Liver (tissue), 9 donors: Measurements from ENCODE around the gene TIMM22. TPM values are rescaled to one million over a fixed set of nuclear protein-coding genes. Genes with fewer than 3 reads are reported as not detected.

ENCODE experiments used
- DNase-seq: peaks from one replicate; pipeline ENCODE4 v3.0.0-alpha.2; 2017; ENCODE audit warnings: low spot score
- H3K27ac ChIP-seq, 2 donors: one replicate each; pipeline ENCODE4 v1.7.0; 2013; ENCODE audit warnings: inconsistent platforms in 2 of 2, low read length in 2 of 2, control low read depth in 1 of 2, low read depth in 1 of 2, mild to moderate bottlenecking in 1 of 2
- H3K27me3 ChIP-seq, 4 donors: one replicate each; pipeline versions ENCODE4 v1.6.1 to v1.7.0; 2013; ENCODE audit warnings: low read length in 3 of 4, inconsistent platforms in 1 of 4, mild to moderate bottlenecking in 1 of 4, moderate library complexity in 1 of 4; ENCODE audit not compliant: control insufficient read depth in 4 of 4, insufficient read depth in 4 of 4
- H3K36me3 ChIP-seq, 4 donors: one replicate each; pipeline versions ENCODE4 v1.6.1 to v1.7.0; 2013; ENCODE audit warnings: low read length in 3 of 4, mild to moderate bottlenecking in 3 of 4, low read depth in 1 of 4, moderate library complexity in 1 of 4; ENCODE audit not compliant: control insufficient read depth in 4 of 4, insufficient read depth in 3 of 4
- H3K4me1 ChIP-seq, 4 donors: one replicate each; pipeline versions ENCODE4 v1.6.1 to v1.7.0; 2013; ENCODE audit warnings: low read length in 3 of 4, mild to moderate bottlenecking in 3 of 4, moderate library complexity in 1 of 4; ENCODE audit not compliant: control insufficient read depth in 4 of 4, insufficient read depth in 4 of 4
- H3K4me3 ChIP-seq, 3 donors: one replicate each; pipeline versions ENCODE4 v1.6.1 to v1.7.0; 2013; ENCODE audit warnings: low read length in 3 of 3, control low read depth in 1 of 3, low read depth in 1 of 3, mild to moderate bottlenecking in 1 of 3
- H3K9ac ChIP-seq, 2 donors: one replicate each; pipeline ENCODE4 v1.7.0; 2013; ENCODE audit warnings: low read length in 2 of 2, mild to moderate bottlenecking in 2 of 2, moderate library complexity in 2 of 2, control low read depth in 1 of 2, low read depth in 1 of 2
- H3K9me3 ChIP-seq, 4 donors: one replicate each; pipeline versions ENCODE4 v1.6.1 to v1.7.0; 2013; ENCODE audit warnings: low read length in 3 of 4; ENCODE audit not compliant: control insufficient read depth in 4 of 4
- CTCF ChIP-seq: fragments of 150-350 bp; IDR thresholded peaks from 2 replicates; pipeline ENCODE4 v1.5.1; 2017; ENCODE audit warnings: improper control_type of control experiment, low read depth, low read length; ENCODE audit not compliant: missing input control
- EGR1 ChIP-seq, 2 donors: IDR thresholded peaks; 2 replicates each; pipeline ENCODE4 v1.6.1; 2016 to 2018; ENCODE audit warnings: antibody characterized with exemption in 2 of 2, low read depth in 2 of 2
- FOXA1 ChIP-seq: IDR thresholded peaks from 2 replicates; pipeline ENCODE4 v1.6.1; 2016; ENCODE audit warnings: antibody characterized with exemption
- FOXA2 ChIP-seq: IDR thresholded peaks from 2 replicates; pipeline ENCODE4 v1.6.1; 2016; ENCODE audit warnings: antibody characterized with exemption
- GABPA ChIP-seq, 2 donors: IDR thresholded peaks in 1 of 2; conservative IDR thresholded peaks in 1 of 2; 2 replicates each; pipeline ENCODE4 v1.6.1; 2016; ENCODE audit warnings: antibody characterized with exemption in 2 of 2, mild to moderate bottlenecking in 1 of 2, moderate library complexity in 1 of 2
- HNF4A ChIP-seq, 2 donors: conservative IDR thresholded peaks; 2 replicates each; pipeline ENCODE4 v1.6.1; 2016; ENCODE audit warnings: antibody characterized with exemption in 2 of 2, mild to moderate bottlenecking in 2 of 2
- JUND ChIP-seq, 2 donors: IDR thresholded peaks; 2 replicates each; pipeline ENCODE4 v1.6.1; 2016; ENCODE audit warnings: antibody characterized with exemption in 2 of 2
- MAX ChIP-seq: IDR thresholded peaks from 2 replicates; pipeline ENCODE4 v1.6.1; 2016; ENCODE audit warnings: antibody characterized with exemption
- NR2F2 ChIP-seq: IDR thresholded peaks from 2 replicates; pipeline ENCODE4 v1.6.1; 2016; ENCODE audit warnings: antibody characterized with exemption
- RAD21 ChIP-seq, 2 donors: IDR thresholded peaks; 2 replicates each; pipeline ENCODE4 v1.6.1; 2016; ENCODE audit warnings: antibody characterized with exemption in 2 of 2, mild to moderate bottlenecking in 2 of 2
- REST ChIP-seq: IDR thresholded peaks from 2 replicates; pipeline ENCODE4 v1.6.1; 2016; ENCODE audit warnings: antibody characterized with exemption, mild to moderate bottlenecking
- RXRA ChIP-seq, 2 donors: IDR thresholded peaks; 2 replicates each; pipeline ENCODE4 v1.6.1; 2017 to 2018; ENCODE audit warnings: antibody characterized with exemption in 2 of 2, mild to moderate bottlenecking in 1 of 2
- TAF1 ChIP-seq: conservative IDR thresholded peaks from 2 replicates; pipeline ENCODE4 v1.6.1; 2016; ENCODE audit warnings: antibody characterized with exemption, mild to moderate bottlenecking
- WGBS: extraction: QIAGEN DNeasy Blood & Tissue Kit; methylation state at CpG from one replicate; pipeline ENCODE4 v1.1.7; 2013; 5-methylcytosine and 5-hydroxymethylcytosine counted together
- polyA plus RNA-seq, 2 donors: library from polyadenylated mRNA; stranded (reverse) in 1 of 2; unstranded in 1 of 2; fragments of 200-250 nt in 1 of 2; fragments of >200 nt in 1 of 2; fragmentation: Nextera tagmentation in 1 of 2; extraction: Ambion mirVana in 1 of 2; gene quantifications; one replicate each; pipeline versions ENCODE4 v1.2.1 to v1.2.3, GENCODE V29; 2013 to 2015
- total RNA-seq, 2 donors: library from RNA; depleted of rRNA; stranded (reverse); fragments of >200 nt; gene quantifications; one replicate each; pipeline ENCODE4 v1.2.3, GENCODE V29; 2014
- donor health status: healthy.
- donor health status: healthy.
- donor health status: healthy.
- donor health status: healthy.
- donor health status: healthy.

The TIMM22 gene
- total and polyA plus RNA-seq, 4 donors, result 4.4 to 5.0 (median 4.6) TPM

GRCh38 chr17:1036845-1037237 lies 39.9 kb downstream of the TIMM22 start:
- Histone ChIP-seq H3K9ac (no peak overlapping the region), H3K27me3 (no peaks in the 10 kb centered on the region), H3K36me3 (no peaks in the 10 kb centered on the region), H3K9me3 (no peaks in the 10 kb centered on the region), H3K4me3 (no peak overlapping the region), H3K4me1 (no peaks in the 10 kb centered on the region), H3K27ac (no peak overlapping the region)
- WGBS, result 83% methylated on average over 2 of the region's 2 CpGs
- DNase-seq, result no peak
- TF ChIP-seq REST (no peak), RAD21 (IDR thresholded peaks at IDR 0.05) (no peak), EGR1 (IDR thresholded peaks at IDR 0.05; ENCODE audit: low read depth in 2 of 2) (no peak), GABPA (IDR thresholded peaks at IDR 0.05 in 1 of 2, conservative IDR thresholded peaks at IDR 0.05 in 1 of 2) (no peak), RXRA (IDR thresholded peaks at IDR 0.05) (no peak), FOXA2 (no peak), JUND (IDR thresholded peaks at IDR 0.05) (no peak), FOXA1 (no peak)

GRCh38 chr17:1037238-1037879 lies 40.4 kb downstream of the TIMM22 start:
- Histone ChIP-seq H3K4me3 (no peak overlapping the region), H3K27ac (no peak overlapping the region), H3K27me3 (no peaks in the 10 kb centered on the region), H3K9ac (no peak overlapping the region), H3K9me3 (no peaks in the 10 kb centered on the region), H3K36me3 (no peaks in the 10 kb centered on the region), H3K4me1 (no peaks in the 10 kb centered on the region)
- TF ChIP-seq TAF1 (no peak), RAD21 (IDR thresholded peaks at IDR 0.05) (no peak), MAX (no peak), HNF4A (conservative IDR thresholded peaks at IDR 0.05) (no peak), NR2F2 (no peak), CTCF (no peak)
- WGBS, result 79% methylated on average over 19 of the region's 19 CpGs
- no peak for DNase-seq
